Loucy (cell line): ENCODE measurements around the gene MACROD2.

ENCODE experiments used
- EZH2phosphoT487 ChIP-seq: fragments of 200-600 bp; IDR thresholded peaks from 2 replicates; pipeline ENCODE4 v1.6.1; 2018; ENCODE audit warnings: antibody characterized with exemption, mild to moderate bottlenecking, moderate library complexity, borderline replicate concordance
- TF ChIP-seq, protein P1 (sequence below): fragments of 200-600 bp; sonication (generic); conservative IDR thresholded peaks from 2 replicates; pipeline ENCODE4 v1.5.1; 2014; ENCODE audit warnings: mild to moderate bottlenecking, antibody characterized with exemption, low read length

DNA sequence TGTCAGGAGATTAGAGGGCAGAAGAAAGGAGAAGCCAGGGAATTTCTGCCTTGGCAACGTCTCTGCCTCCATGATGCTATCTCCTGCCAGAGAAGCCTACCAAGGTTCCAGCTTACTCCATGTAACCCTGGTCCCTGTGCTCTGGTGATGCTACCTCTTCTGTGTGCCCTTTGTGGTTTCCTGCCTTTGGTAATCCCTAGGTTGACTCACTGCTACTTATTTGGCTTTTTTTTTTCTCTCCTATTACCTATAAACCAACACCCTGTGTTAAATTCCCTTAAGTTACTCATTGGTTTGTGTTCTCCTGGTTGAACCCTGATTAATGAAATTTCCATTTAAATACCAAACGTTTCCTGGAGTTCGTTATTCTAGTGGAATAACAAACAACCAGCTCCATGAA is 869.9 kb downstream of the MACROD2 start:
- TF ChIP-seq, protein P1, sequence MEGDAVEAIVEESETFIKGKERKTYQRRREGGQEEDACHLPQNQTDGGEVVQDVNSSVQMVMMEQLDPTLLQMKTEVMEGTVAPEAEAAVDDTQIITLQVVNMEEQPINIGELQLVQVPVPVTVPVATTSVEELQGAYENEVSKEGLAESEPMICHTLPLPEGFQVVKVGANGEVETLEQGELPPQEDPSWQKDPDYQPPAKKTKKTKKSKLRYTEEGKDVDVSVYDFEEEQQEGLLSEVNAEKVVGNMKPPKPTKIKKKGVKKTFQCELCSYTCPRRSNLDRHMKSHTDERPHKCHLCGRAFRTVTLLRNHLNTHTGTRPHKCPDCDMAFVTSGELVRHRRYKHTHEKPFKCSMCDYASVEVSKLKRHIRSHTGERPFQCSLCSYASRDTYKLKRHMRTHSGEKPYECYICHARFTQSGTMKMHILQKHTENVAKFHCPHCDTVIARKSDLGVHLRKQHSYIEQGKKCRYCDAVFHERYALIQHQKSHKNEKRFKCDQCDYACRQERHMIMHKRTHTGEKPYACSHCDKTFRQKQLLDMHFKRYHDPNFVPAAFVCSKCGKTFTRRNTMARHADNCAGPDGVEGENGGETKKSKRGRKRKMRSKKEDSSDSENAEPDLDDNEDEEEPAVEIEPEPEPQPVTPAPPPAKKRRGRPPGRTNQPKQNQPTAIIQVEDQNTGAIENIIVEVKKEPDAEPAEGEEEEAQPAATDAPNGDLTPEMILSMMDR, result no peak
- no peak for TF ChIP-seq EZH2phosphoT487
